ENCODE results near the gene CCDC74B. TPM values are rescaled to one million over a fixed set of nuclear protein-coding genes. Genes with fewer than 3 reads are reported as not detected.

The CCDC74B gene
- total RNA-seq (2022; extraction: Qiagen RNA extraction): 4.2 to 6.9 TPM (median 6.5 TPM) in 5 replicates

DNA sequence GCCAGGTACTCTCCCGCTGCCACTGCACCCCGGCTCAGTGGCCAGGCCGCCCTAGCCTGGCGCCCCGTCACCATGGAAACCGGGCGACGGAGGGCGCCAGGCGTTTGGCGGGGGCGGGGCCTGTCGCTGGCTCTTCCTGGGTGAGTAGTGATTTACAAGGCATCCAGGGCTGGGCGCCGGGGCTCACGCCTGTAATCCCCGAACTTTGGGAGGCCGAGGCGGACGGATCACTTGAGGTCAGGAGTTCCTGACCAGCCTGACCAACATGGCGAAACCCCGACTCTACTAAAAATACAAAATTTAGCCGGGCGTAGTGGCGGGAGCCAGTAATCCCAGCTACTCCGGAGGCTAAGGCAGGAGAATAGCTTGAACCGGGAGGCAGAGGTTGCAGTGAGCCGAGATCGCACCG, at the start of gene CCDC74B:
CCDC74B (minus strand) TSS at position 107 of the 409 bp plus-strand sequence. CDS start 116 bp downstream, outside the sequence.

DNA sequence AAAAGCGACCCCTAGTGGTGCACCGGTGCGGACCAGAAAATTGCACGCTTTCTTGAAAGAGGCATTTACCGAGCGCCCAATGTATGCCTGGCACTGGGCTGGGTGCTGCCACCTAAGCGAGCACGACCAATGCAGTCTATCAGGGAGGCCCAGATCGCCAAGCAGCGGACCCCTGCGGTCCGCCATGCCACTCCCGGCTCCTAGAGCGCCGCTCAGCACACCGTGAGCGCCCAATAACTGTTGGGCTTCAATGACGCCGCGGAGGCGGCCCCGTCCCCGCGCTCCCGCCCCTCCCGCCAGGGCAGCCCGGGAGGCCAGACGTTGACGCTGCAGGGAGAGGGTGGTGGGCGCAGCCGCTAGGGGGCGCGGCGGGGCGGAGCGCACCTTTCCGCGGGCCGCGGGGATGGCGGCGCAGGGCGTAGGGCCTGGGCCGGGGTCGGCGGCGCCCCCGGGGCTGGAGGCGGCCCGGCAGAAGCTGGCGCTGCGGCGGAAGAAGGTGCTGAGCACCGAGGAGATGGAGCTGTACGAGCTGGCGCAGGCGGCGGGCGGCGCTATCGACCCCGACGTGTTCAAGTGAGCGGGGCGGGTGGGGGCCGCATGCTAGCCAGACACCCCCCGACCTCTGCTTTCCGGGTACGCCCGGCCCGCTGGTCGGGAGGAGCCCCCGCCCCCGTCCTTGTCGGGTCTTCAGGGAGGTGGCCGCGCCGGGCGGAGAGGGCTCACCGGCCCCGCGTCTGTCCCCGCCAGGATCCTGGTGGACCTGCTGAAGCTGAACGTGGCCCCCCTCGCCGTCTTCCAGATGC, 37.2 kb upstream of the CCDC74B start, which contains the start of gene MZT2B:
MZT2B (plus strand) TSS at position 383 of the 803 bp plus-strand sequence; CDS start at position 404, 21 bp downstream.

DNA sequence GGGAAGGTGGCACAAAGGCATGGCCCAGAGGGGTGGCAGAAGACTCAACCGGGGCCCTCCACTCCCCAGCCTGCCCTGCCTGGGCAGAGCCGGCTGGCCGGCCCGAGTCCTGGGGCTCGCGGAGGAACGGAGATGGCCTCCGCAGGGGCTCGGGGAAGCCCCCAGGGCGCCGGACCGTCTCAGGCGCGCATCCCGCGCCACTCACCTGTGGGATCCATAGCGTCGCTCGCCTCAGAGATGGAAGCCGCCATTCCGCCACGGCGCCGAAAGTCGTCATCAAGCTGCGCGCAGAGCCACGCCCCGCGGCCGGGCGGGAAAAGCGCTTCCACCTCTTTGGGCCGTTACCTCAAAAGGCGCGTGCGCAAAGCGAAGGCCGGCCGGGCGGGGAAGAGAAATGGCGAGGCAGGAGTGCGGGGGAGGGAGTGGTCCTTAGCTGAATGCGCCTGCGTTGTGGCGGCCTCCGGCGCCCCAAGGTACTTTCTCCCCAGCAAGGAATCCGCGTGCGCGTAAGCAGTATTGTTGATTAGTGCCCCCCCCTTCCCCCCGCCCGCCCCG, 36.5 kb upstream of the CCDC74B start, which contains the start of gene SMPD4:
SMPD4 (minus strand) TSS at position 278 of the 555 bp plus-strand sequence. CDS start 5,010 bp downstream, outside the sequence.

DNA sequence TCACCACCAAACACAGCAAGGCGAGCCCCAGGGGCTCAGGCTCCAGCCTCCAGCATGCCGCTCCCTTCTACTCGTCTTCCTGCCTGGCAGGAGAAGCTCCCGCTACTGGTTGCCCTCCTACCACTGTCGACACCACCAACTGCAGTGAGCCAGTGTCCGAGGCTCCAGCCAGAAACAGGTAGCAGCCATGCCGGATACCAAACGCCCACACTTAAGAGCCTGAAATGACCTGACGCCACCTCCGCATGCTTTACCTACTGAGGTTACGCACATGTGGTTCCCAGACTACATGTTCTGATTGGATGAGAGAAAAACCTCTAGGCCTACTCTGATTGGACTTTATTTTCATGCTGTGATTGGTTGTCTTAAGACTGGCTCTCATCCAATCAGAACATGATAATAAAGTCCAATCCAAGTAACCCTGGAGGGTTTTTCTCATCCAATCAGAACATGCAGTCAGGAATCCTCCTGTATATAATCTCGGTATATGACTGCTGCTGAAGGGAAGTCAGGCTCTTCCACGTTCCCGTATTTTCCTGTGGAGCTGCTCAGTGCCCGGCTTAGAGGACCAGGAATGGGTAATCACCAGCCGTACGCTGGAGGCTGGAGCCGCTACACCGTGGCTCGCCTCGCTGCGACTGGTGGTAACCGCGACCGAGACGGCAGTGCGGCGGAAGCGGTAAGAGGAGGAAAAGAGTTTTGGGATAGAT, 15.6 kb downstream of the CCDC74B start, which contains the start of gene POTEF:
POTEF (minus strand) TSS at position 103 of the 710 bp plus-strand sequence. CDS start 8,707 bp downstream, outside the sequence.

Other genes starting within 250 kb of the CCDC74B start
- not detected in 5 replicates for gene RAB6C, start 165.4 kb downstream of the CCDC74B start, total RNA-seq (2022; extraction: Qiagen RNA extraction)
- gene POTEF, start 15.9 kb downstream of the CCDC74B start, total RNA-seq (2022; extraction: Qiagen RNA extraction): not detected in 5 replicates
- 75.3 to 80.3 TPM (median 77.0 TPM) in 5 replicates for gene SMPD4, start 36.5 kb upstream of the CCDC74B start, total RNA-seq (2022; extraction: Qiagen RNA extraction)
- gene MZT2B, start 37.1 kb upstream of the CCDC74B start, total RNA-seq (2022; extraction: Qiagen RNA extraction): 222 to 450 TPM (median 414 TPM) in 5 replicates
- 3.0 to 4.6 TPM (median 4.2 TPM) in 5 replicates for gene TUBA3E, start 53.3 kb upstream of the CCDC74B start, total RNA-seq (2022; extraction: Qiagen RNA extraction)
- gene IMP4, start 197.8 kb upstream of the CCDC74B start, total RNA-seq (2022; extraction: Qiagen RNA extraction): 139 to 176 TPM (median 158 TPM) in 5 replicates
- 27.1 to 30.5 TPM (median 29.6 TPM) in 5 replicates for gene PTPN18, start 210.9 kb upstream of the CCDC74B start, total RNA-seq (2022; extraction: Qiagen RNA extraction)